Panc1 (cell line): ENCODE data around the gene EIF2D. TPM values are rescaled to one million over a fixed set of nuclear protein-coding genes. Genes with fewer than 3 reads are reported as not detected.

Experiments used
- ATAC-seq: fragments of 200-7000 bp; cut with Tn5 transposase; 2 replicates; pipeline ENCODE4 v1.9.1; 2020; ENCODE audit warnings: mild to moderate bottlenecking, moderate library complexity
- BruUV-seq: library from RNA; stranded (reverse); fragments of 400-500 nt; replicated peaks from 2 replicates; lab custom pipeline; 2021; lab: Mats Ljungman, UMichigan
- CTCF ChIA-PET: fragments of 300-600 bp; sonication (Branson Sonifier 250); formaldehyde crosslinking; loops from one replicate; lab custom pipeline; 2022; ENCODE audit warnings: antibody characterized with exemption; lab: Charles Lee
- POLR2A ChIA-PET: fragments of 300-600 bp; sonication (Branson Sonifier 250); formaldehyde crosslinking; loops from one replicate; lab custom pipeline; 2022; ENCODE audit warnings: antibody characterized with exemption; lab: Charles Lee
- DNase-seq: peaks from one replicate; pipeline ENCODE4 v3.0.0-alpha.2; 2010; ENCODE audit warnings: low read depth, low spot score
- H3K27ac ChIP-seq: 2 replicates; pipeline ENCODE4 v1.5.1; 2011; ENCODE audit warnings: mild to moderate bottlenecking, low read length, inconsistent platforms
- H3K27me3 ChIP-seq: fragments of 200-500 bp; sonication (Bioruptor generic); 2 replicates; pipeline ENCODE4 v1.6.0; 2014; ENCODE audit warnings: low read length, inconsistent platforms; ENCODE audit not compliant: control insufficient read depth, insufficient read depth
- H3K36me3 ChIP-seq: fragments of 200-500 bp; sonication (Bioruptor generic); 2 replicates; pipeline ENCODE4 v1.5.1; 2014; ENCODE audit warnings: inconsistent platforms, mild to moderate bottlenecking, low read length, moderate library complexity; ENCODE audit not compliant: control insufficient read depth, insufficient read depth
- H3K4me1 ChIP-seq: 2 replicates; pipeline ENCODE4 v1.5.1; 2011; ENCODE audit warnings: inconsistent platforms, mild to moderate bottlenecking, low read length, moderate library complexity; ENCODE audit not compliant: control insufficient read depth, insufficient read depth
- H3K4me3 ChIP-seq, 2 experiments: 2 replicates each; pipeline ENCODE4 v1.5.1; 2011 to 2012; ENCODE audit warnings: low read depth in 2 of 2, low read length in 2 of 2, mild to moderate bottlenecking in 2 of 2, inconsistent platforms in 1 of 2, moderate library complexity in 1 of 2
- H3K9me3 ChIP-seq: fragments of 200-500 bp; sonication (Bioruptor generic); 2 replicates; pipeline ENCODE4 v1.5.1; 2014; ENCODE audit warnings: low read depth, mild to moderate bottlenecking, inconsistent platforms, low read length, moderate library complexity; ENCODE audit not compliant: control insufficient read depth, insufficient read depth
- CTCF ChIP-seq: fragments of 450-650 bp; IDR thresholded peaks from 2 replicates; pipeline ENCODE4 v1.5.1; 2017; ENCODE audit warnings: mild to moderate bottlenecking
- POLR2AphosphoS5 ChIP-seq: IDR thresholded peaks from 2 replicates; pipeline ENCODE4 v1.6.1; 2012; ENCODE audit warnings: mild to moderate bottlenecking, low read depth, low read length, moderate library complexity
- REST ChIP-seq, 2 experiments: IDR thresholded peaks; 2 replicates each; pipeline ENCODE4 v1.6.1; 2011 to 2012; ENCODE audit warnings: low read depth in 2 of 2, control low read depth in 1 of 2, low read length in 1 of 2, mild to moderate bottlenecking in 1 of 2, moderate library complexity in 1 of 2; ENCODE audit not compliant: insufficient read depth in 1 of 2
- SIN3A ChIP-seq: IDR thresholded peaks from 2 replicates; pipeline ENCODE4 v1.6.1; 2012; ENCODE audit warnings: low read depth, mild to moderate bottlenecking, low read length, moderate library complexity, borderline replicate concordance; ENCODE audit not compliant: insufficient read depth
- TCF7L2 ChIP-seq: IDR thresholded peaks from 2 replicates; pipeline ENCODE4 v1.6.1; 2011; ENCODE audit warnings: mild to moderate bottlenecking, low read depth, low read length, inconsistent platforms
- in situ Hi-C: cut with HindIII; loops from 2 replicates; pipeline ENCODE4 v1.10.0; 2016; ENCODE audit warnings: low sequenced_read_pairs, low pct_unique_long_range_greater_than_20kb
- intact Hi-C: fragments of 100-400 bp; cut with micrococcal nuclease; formaldehyde crosslinking; loops from one replicate; pipeline ENCODE4 v1.10.0; 2022; ENCODE audit not compliant: unreplicated experiment
- total RNA-seq: library from RNA; stranded (reverse); gene quantifications from one replicate; pipeline ENCODE4 v1.2.1, GENCODE V29; 2021; ENCODE audit not compliant: unreplicated experiment

The EIF2D gene
- total RNA-seq, 1 experiment from 2014 or later, result 28.7 TPM

GRCh38 chr1:206563367-206564207, 48.7 kb downstream of the EIF2D start:
- H3K27ac ChIP-seq, result no peak overlapping the region
- in situ Hi-C loops (no loop called here), intact Hi-C loops (no loop called here)
- no TSS peak for BruUV-seq
- H3K27me3 ChIP-seq, result no peaks in the 10 kb centered on the region
- H3K4me3 ChIP-seq, result no peak overlapping the region
- ChIA-PET CTCF (interaction anchor here (0.6 kb wide), 1 partner anchor 1183 kb away, joined by 7 read pairs; no protein-coding TSS in a partner anchor), POLR2A (no interaction called here)
- no peaks in the 10 kb centered on the region for H3K9me3 ChIP-seq
- ATAC-seq (no peak), DNase-seq (no peak)
- H3K36me3 ChIP-seq, result no peaks in the 10 kb centered on the region
- no peaks in the 10 kb centered on the region for H3K4me1 ChIP-seq
- no peak for TF ChIP-seq REST (IDR thresholded peaks at IDR 0.05; ENCODE audit: insufficient read depth in 1 of 2, low read depth in 2 of 2, low read length in 1 of 2)
- no peak for TF ChIP-seq SIN3A
- no peak for TF ChIP-seq CTCF
- TF ChIP-seq POLR2AphosphoS5, result no peak
- no peak for TF ChIP-seq TCF7L2

GRCh38 chr1:206560007-206560716, 52.1 kb downstream of the EIF2D start:
- no TSS peak for BruUV-seq
- Histone ChIP-seq H3K27me3 (peaks cover 4% of the 10 kb centered on the region; the same call in 1 of the 2 replicates), H3K4me1 (peaks cover 4% of the 10 kb centered on the region; the same call in 1 of the 2 replicates), H3K27ac (no peak overlapping the region), H3K36me3 (no peaks in the 10 kb centered on the region), H3K4me3 (no peak overlapping the region), H3K9me3 (no peaks in the 10 kb centered on the region)
- ATAC-seq (no peak), DNase-seq (no peak)
- in situ Hi-C loops, result no loop called here
- CTCF ChIA-PET, result interaction anchor here (0.6 kb wide), 1 partner anchor 236 kb away, joined by 4 read pairs; no protein-coding TSS in a partner anchor
- intact Hi-C loops, result no loop called here
- TF ChIP-seq SIN3A (no peak), TCF7L2 (no peak), CTCF (no peak), REST (IDR thresholded peaks at IDR 0.05; ENCODE audit: insufficient read depth in 1 of 2, low read depth in 2 of 2, low read length in 1 of 2) (no peak), POLR2AphosphoS5 (no peak)
- POLR2A ChIA-PET, result no interaction called here
